LoVo (cell line): ENCODE data around the gene TMEM130.
"Not testable (repeated sequence)": the region's sequence is repeated elsewhere in the genome, so short reads cannot be mapped to it uniquely, and the experiment has no call there.

Experiments
- DNase-seq: peaks from one replicate; pipeline ENCODE4 v3.0.0-alpha.2; 2016; ENCODE audit warnings: low spot score

Gene TMEM130

DNA sequence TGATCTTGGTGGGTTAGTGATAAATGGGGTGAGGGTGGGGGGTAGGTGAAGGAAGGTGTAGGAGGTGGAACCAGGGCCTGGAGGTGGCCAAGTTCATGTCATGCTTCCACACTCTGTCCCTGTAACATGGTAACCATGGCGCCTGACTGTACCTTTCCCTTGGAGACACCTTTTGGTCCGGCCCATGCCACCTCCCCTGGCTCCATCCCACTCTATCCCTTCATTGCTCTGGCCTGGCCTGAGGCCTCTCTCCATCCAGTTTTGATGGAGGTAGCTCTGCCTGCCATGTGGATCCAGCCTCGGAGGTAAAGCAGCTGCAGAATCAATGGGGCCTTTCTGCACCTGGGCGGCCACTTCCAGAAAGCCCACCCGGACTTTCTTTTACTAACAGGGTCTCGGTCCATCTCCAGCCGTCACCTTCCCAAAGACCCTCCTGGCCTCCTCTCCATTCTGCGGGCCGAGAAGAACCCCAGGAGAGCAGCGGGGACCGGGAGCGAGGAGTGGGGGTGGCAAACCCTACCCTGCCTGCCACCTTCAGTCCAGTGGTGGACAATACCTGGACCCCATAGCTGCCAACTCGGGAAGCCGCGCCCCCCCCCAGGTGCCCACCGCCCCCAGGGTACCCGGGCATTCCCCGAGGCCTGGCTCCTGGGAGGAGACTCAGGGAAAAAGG is 8.0 kb upstream of the TMEM130 start:
- no peak for DNase-seq

GRCh38 chr7:98877146-98877545 is 7.3 kb upstream of the TMEM130 start:
- no peak for DNase-seq

DNA sequence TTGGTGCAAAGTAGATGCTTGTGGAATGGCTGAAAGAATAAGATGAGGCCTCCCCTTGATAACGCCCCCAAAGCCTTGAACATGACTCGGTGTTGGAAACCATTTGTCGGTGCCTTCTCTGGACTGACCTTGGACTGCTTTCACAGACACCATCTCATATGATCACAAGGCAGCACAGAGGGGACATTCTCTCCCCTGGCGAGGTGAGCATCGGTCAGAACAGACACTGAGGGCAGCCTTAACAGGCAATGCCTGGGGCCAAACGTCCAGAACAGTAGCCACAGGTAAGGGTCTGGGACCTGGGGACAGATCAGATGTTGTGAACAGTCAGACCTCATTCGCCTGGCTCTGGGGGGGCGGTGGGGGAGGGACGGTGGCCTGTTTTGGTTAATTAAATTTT is 5.7 kb upstream of the TMEM130 start:
- no peak for DNase-seq

- DNase-seq, result no peak
Measured at GRCh38 chr7:98874942-98875341, 5.1 kb upstream of the TMEM130 start.

GRCh38 chr7:98873610-98874009 is 3.8 kb upstream of the TMEM130 start:
- DNase-seq, result not testable (repeated sequence)

DNA sequence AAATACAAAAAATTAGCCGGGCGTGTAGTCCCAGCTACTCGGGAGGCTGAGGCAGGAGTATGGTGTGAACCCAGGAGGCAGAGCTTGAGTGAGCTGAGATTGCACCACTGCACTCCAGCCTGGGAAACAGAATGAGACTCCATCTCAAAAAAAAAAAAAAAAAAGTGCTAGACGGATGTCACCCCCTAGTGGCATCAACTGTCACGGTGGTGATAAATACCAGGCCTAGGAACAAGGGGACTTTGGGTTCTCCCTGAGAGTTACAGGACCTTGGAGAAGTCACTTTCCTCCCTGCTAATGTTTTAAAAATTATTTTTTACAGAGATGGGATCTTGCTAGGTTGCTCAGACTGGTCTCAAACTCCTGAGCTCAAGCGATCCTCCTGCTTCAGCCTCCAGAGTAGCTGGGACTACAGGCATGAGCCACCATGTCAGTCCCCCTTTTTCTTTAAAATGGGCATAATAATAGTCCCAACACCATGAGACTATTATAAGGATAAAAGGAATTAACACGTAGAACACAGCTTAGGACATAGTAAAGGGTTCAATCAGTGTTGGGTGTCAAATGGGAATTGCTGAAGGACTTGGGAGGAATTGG is 2.6 kb upstream of the TMEM130 start:
- no peak for DNase-seq

DNA sequence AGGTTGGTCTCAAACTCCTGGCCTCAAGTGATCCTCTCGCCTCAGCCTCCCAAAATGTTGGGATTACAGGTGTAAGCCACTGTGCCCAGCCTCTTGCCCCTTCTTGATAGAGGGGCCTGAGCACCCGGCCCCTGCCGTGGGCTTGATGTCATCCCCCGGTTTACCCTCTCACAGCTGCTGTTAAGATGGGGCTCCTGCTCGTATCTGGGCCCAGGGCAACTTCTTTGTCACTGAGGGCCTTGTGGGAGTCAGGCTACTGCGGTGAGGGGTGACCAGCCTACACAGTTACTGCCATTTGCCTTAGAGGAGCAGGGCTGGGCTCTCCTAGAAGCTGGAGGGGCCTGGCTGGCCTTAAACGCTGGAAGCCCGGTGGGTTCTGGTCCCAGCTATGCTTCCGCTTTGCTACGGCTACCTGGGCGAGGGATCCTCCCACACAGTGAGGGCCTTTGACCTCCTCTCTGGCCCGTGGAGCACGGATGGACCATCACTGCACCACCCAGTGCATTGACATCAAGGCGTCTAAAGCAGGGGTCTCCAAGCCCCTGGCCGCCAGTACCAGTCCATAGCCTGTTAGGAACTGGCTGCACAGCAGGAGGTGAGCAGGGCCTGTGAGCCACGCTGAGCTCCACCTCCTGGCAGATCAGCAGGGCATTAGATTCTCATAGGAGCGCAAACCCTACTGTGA is 1.1 kb upstream of the TMEM130 start:
- DNase-seq, result no peak

- DNase-seq, result no peak
Measured at GRCh38 chr7:98870121-98870651, 372 bp upstream of the TMEM130 start.

- no peak for DNase-seq
Measured at GRCh38 chr7:98869027-98869596, 702 bp downstream of the TMEM130 start.

DNA sequence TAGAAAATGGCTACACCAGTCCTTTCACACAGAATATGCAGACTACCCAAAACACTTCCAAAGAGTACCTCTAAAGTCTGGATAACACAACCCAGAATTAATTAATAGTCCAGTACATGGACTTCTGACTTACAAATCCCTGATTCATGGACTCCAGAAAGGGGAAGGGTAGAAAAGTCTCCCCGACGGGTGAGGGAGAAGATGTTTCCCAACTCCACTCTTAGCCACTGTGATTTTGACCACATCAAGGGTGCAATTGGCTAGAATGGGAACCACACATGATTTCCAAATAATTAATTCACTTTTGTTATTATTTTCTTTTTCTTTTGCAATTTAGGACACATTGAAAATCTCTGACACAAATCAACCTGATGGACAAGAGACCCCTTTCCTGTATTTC is 1.4 kb downstream of the TMEM130 start:
- no peak for DNase-seq

DNA sequence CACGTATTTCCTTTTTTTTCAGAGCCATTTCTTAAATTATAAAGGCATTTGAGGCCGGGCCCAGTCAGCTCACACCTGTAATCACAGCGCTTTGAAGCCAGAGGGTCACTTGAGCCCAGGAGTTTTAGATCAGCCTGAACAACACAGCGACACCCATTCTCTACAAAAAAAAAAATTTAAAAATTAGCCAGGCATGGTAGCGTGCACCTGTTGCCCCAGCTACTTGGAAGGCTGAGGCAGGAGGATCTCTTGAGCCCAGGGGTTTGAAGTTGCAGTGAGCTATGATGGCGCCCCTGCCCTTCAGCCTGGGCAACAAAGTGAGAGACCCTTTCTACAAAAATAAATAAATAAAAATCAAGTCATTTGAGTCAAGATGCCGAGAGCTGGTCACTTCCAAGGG is 3.0 kb downstream of the TMEM130 start:
- no peak for DNase-seq

DNA sequence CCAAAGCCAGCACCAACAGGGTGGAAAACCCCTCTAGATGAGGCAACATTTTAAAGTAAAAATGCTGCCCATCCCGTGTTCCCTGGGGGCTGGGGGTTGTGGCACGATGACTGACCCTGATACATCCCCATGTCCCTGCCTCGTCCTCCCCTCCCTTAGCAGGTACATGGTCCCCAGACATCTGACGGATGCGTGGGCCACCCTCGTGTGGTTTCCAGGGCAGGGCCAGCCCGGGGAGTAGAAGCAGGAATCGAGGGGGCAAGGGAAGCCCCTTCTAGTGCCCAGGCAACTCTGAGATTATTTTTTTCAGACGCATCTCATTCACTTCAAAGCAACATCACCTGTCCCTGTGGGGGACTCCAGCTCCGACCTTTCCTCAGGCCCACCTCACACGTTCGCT is 3.5 kb downstream of the TMEM130 start:
- no peak for DNase-seq

DNA sequence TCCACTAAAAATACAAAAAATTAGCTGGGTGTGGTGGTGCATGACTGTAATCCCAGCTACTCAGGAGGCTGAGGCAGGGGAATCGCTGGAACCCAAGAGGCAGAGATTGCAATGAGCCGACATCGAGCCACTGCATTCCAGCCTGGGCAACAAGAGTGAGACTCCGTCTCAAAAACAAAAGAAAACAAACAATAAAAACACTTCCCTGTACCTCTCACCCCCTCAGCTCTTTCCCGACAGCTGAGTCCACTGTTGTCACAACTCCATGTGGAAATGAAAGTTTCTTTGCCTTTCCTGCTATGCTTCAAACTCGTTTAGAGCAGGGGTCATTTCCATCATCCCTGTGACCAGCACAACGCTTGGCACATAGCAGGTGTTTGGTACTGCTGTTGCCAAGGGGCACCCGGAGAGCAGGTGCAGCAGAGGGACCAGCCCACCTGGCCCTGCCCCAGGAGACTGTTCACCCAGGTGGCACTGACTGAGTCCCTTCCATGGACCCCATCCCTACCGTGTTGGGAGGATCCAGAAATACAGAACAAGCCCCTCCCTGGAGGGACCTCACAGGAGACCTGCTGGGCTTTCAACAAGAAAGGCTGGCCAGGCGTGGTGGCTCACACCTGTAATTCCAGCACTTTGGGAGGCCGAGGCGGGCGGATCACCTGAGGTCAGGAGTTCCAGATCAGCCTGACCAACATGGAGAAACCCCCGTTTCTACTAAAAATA is 4.9 kb downstream of the TMEM130 start:
- DNase-seq, result no peak

DNA sequence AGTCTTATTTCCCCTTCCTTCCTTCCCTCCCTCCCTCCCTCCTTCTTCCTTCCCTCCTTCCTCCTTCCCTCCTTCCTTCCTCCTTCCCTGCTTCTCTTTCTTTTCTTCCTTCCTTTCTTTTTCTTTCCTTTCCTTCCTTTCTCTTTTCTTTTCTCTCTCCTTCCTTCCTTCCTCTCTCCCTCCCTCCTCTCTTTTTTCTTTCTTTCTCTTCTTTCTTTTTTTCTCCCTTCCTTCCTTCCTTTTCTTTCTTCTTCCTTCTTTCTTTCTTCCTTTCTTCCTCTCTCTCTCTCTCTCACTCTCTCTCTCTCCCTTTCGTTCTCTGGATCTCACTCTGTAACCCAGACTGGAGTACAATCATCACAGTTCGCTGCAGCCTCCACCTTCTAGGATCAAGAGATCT is 6.2 kb downstream of the TMEM130 start:
- DNase-seq, result no peak

DNA sequence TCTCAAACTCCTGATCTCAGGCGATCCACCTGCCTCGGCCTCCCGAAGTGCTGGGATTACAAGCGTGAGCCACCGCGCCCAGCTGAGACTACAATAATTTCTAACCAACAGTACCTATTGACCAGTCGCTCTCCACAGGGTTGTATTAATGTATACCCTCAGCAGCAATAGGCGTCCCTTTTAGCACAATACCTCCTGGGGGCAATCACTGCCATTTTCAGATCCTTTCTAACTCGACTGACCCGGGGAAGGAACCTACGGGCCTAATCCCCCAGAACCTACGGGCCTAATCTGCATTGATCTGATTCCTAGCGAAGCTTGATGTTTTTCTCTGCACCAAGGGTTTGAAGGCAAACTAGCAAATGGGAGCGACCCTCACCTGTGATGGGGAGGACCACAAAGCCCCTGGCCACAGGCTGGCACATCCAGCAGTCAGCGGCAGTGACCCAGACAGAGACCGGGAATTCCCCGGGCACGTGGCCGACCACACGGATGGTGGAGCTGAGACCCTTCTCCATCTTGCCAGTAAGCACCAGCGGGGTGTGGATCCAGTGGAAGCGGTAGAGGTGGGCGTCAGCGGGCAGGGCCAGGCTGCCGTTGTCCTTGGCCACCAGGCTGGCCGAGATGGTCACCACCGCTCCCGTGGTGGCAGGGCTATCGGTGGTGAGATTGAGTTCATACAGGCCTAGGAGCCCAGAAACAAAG is 6.9 kb downstream of the TMEM130 start:
- DNase-seq, result no peak

DNA sequence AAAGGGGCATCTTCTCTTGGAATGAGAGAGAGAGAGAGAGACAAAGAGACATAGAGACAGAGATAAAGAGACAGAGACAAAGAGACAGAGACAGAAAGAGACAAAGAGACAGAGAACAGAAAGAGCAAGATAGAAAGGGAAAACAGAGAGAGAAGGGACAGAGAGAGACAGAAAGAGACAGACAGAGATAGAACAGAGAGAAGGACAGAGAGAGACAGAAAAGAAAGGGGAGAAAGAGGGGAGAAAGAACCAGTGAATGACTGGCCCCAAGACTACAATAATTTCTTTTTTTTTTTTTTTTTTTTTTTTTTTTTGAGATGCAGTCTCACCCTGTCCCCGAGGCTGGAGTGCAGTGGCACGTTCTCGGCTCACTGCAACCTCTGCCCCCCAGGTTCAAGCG is 7.6 kb downstream of the TMEM130 start:
- no peak for DNase-seq

DNA sequence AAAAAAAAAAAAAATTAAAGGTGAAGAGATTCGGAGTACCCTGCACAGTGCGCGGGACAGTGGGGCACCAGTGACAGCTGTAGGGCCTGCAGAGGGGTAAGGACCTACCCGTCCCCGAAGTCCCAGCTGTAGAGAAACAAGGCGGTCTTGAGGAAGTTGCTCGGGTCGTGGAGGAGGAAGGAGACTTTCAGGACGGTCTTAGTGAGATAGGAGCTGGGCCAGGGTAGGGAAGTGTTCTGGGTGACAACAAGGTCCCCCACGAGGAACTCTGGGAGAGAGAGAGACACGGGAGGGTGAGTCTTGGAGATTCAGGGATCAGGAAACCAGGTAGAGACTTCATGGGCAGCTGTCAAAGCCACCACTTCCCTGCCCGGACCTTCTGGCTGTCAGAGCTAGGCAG is 9.7 kb downstream of the TMEM130 start:
- DNase-seq, result no peak

DNA sequence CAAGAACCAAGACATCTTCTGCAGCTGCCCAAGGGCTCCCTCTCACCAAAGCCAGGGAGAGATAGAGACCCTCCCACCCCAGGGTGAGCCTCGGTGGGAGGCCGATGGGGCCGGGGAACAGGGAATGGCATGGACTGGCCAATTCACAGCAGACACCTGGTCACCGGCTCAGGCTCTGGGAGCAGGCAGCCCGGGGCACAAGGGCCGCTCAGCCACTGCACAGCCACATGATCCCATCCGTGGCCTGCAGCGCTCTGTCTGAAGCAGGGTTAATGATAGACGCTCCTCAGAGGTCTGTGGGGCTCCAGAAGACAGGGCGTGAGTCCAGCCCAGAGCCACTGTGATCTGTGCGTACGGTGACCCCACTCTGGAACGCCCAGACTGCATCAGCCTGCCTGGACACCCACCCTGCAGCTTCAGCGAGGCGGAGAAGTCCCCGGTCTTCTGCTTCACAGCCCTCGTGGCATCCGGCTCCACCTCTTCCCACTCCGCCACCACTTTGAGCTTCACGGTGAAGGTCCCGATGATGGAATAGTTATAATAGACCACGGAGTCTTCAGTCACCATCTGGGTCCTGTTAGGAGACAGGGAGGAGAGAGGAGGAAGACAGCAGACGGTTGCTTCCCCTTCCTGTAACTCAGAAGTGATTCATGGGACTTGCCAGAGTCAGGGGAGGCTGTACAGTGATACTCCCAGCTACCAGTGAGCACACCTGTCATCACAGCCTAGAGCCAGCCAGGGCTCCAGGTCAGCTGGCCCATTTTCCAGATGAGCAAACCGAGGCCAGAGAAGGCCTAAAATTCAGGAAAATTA is 14.0 kb downstream of the TMEM130 start:
- DNase-seq, result no peak

DNA sequence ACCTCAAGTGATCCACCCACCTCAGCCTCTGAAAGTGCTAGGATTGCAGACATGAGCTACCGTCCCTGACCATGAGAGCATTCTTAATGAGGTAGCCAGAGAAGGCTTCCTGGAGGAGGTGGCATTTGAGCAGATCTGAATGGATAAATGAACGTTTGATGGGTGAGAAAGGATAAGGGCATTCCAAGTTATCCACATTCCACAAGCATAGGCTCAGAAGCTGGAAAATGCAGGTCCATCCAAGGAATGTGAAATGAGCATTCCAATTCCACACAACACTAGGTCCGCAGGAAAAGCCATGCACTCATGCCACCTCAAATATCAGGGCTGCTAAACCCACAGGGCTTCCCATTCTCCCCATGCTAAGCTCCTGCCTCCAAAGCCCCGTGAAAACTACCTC is 17.0 kb downstream of the TMEM130 start:
- no peak for DNase-seq

- no peak for DNase-seq
Measured at GRCh38 chr7:98848918-98849317, 20.9 kb downstream of the TMEM130 start.

DNA sequence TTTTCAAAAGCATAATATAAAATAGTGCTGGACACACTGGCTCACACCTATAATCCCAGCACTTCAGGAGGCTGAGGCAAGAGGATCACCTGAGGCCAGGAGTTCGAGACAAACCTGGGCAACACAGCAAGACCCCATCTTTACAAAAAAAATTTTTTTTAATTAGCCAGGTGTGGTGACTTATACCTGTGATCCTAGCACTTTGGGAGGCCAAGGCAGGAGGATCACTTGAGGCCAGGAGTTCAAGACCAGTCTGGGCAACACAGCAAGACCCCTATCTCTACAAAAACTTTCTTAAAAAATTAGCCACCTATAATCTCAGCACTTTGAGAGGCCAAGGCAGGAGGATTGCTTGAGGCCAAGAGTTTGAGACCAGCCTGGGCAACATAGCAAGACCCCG is 27.3 kb downstream of the TMEM130 start:
- DNase-seq, result not testable (repeated sequence)
